ENCODE data around the gene SLC15A1. TPM values are rescaled to one million over a fixed set of nuclear protein-coding genes. Genes with fewer than 3 reads are reported as not detected.

SLC15A1 gene
- total RNA-seq, 1 donor from 2014 or later = not detected

DNA sequence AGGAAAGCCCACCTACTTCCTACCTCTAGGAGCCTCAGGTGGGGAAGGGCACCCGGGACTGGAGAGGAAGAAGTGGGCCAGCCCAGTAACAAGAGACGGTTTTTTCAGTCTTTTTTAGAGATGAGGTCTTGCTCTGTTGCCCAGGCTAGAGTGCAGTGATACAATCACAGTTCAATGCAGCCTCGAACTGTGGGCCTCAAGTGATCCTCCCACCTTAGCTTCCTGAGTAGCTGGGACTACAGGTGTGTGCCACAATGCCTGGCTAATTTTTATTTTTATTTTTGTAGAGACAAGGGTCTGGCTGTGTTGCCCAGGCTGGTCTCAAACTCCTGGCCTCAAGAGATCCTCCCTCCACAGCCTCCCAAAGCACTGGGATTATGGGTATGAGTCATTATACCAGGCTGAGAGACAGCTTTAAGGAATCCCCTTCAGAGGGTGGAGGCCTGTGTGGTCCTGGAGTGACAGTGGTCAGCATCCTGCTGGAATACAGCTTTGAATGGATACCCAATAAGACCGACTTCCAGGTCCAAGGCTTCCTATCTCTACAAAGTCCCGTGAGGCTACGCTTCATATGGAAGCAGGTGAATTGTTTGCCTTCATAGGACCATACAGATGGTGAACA lies 63.0 kb downstream of the SLC15A1 start:
- Histone ChIP-seq H3K27me3 (no peaks in the 10 kb centered on the region), H3K27ac (no peak overlapping the region), H3K36me3 (no peaks in the 10 kb centered on the region), H3K4me1 (no peaks in the 10 kb centered on the region), H3K4me3 (no peak overlapping the region), H3K9me3 (no peaks in the 10 kb centered on the region)
- ATAC-seq (no peak), DNase-seq (no peak)
- intact Hi-C loops (cut with DNase I) = no loop called here
- TF ChIP-seq, protein P1, sequence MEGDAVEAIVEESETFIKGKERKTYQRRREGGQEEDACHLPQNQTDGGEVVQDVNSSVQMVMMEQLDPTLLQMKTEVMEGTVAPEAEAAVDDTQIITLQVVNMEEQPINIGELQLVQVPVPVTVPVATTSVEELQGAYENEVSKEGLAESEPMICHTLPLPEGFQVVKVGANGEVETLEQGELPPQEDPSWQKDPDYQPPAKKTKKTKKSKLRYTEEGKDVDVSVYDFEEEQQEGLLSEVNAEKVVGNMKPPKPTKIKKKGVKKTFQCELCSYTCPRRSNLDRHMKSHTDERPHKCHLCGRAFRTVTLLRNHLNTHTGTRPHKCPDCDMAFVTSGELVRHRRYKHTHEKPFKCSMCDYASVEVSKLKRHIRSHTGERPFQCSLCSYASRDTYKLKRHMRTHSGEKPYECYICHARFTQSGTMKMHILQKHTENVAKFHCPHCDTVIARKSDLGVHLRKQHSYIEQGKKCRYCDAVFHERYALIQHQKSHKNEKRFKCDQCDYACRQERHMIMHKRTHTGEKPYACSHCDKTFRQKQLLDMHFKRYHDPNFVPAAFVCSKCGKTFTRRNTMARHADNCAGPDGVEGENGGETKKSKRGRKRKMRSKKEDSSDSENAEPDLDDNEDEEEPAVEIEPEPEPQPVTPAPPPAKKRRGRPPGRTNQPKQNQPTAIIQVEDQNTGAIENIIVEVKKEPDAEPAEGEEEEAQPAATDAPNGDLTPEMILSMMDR (IDR thresholded peaks at IDR 0.05) = no peak

DNA sequence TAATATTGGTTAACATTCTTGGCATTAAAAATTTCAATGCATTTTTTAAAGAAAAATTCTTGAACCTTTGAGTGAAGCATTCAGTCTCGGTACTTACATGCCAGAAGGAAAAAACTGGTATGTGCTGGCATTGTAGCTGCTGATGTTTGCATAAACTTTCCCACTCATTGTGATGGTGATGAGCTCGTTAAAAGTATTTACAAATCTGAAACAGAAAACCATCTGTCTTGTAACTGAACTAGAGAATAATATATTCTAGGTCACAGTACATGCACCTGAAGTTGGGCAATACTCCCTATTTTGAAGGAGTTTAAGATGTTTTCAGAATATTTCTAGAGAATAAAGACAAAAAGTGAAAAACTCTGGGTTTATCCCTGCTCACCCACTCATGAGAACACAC lies 64.1 kb downstream of the SLC15A1 start:
- DNase-seq = no peak

DNA sequence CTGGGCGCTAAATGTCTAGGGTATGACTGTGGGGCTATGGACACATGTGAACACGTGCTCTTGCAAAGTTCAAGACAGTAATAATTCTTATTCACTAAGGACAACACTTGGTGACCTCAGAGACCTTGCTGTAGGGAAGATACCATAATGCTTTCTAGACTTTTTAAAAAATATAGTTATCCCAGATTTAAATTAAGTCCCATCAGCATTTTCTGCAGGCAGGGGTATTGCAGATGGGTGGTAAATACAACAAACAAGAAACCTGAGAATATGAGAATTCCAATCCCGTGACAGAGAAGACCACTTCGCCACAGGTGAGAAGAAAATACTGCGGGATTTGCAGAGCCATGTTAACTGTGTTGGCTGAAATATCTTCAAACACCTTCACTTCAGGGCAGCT lies 65.2 kb downstream of the SLC15A1 start:
- no peak for ATAC-seq
- H3K36me3 ChIP-seq = no peaks in the 10 kb centered on the region
- DNase-seq = no peak
- intact Hi-C loops (cut with DNase I) = no loop called here
- H3K27me3 ChIP-seq = no peaks in the 10 kb centered on the region
- H3K27ac ChIP-seq = no peak overlapping the region
- TF ChIP-seq, protein P1 (IDR thresholded peaks at IDR 0.05) = no peak
- H3K4me3 ChIP-seq = no peak overlapping the region
- no peaks in the 10 kb centered on the region for H3K9me3 ChIP-seq
- no peaks in the 10 kb centered on the region for H3K4me1 ChIP-seq

More for the DNA sequence above, 64.1 kb downstream of the SLC15A1 start:
- TF ChIP-seq, protein P1 (IDR thresholded peaks at IDR 0.05) = no peak
- no peaks in the 10 kb centered on the region for H3K27me3 ChIP-seq
- intact Hi-C loops (cut with DNase I) = no loop called here
- no peaks in the 10 kb centered on the region for H3K36me3 ChIP-seq
- H3K4me3 ChIP-seq = no peak overlapping the region
- no peaks in the 10 kb centered on the region for H3K4me1 ChIP-seq
- H3K9me3 ChIP-seq = no peaks in the 10 kb centered on the region
- H3K27ac ChIP-seq = no peak overlapping the region
- ATAC-seq = no peak

DNA sequence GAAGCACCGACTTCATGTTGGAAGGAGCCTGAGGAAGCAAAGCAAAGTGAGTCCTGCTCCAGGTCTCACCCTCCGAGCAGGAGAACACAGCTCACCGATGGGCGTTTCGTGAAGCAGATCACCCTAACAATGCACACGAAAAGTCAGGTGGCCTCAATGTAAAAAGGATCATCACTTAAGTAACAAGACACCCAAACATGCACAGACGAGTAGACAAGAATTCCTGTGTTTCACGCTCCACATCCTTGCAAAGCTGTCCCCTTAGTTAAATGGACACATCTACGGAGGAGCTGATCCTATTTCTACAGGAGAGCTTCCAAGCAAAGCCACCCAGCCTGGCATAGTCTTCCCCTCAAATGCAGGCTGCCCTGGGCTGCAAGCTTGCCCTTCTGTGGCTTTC lies 66.2 kb downstream of the SLC15A1 start:
- intact Hi-C loops (cut with DNase I) = no loop called here
- H3K9me3 ChIP-seq = no peaks in the 10 kb centered on the region
- no peak overlapping the region for H3K4me3 ChIP-seq
- DNase-seq (no peak), ATAC-seq (no peak)
- H3K36me3 ChIP-seq = no peaks in the 10 kb centered on the region
- TF ChIP-seq, protein P1 (IDR thresholded peaks at IDR 0.05) = no peak
- H3K27ac ChIP-seq = no peak overlapping the region
- H3K4me1 ChIP-seq = no peaks in the 10 kb centered on the region
- H3K27me3 ChIP-seq = no peaks in the 10 kb centered on the region

DNA sequence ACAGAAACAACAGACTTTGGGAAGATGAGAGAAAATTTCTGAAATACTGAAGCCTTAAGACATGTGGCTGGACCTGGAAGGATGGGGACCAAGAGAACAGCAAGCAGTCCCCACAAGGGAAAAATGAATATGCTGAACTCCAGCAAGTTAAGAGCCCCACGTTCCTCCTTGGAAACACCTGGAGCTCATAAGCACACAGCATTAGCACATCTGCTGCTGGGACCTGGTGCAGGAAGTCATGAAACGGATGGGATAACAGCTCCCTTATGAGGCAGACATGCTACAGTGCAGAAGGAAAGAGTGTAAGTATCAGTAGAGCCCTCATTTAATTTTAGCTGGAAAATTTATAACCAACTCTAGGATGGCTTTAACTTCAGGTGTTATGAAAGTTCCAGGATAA lies 67.3 kb downstream of the SLC15A1 start:
- no peak for DNase-seq
- ATAC-seq = no peak
- intact Hi-C loops (cut with DNase I) = no loop called here

More for the DNA sequence above, 67.3 kb downstream of the SLC15A1 start:
- Histone ChIP-seq H3K36me3 (no peaks in the 10 kb centered on the region), H3K4me1 (no peaks in the 10 kb centered on the region), H3K4me3 (no peak overlapping the region), H3K9me3 (no peaks in the 10 kb centered on the region), H3K27ac (no peak overlapping the region), H3K27me3 (no peaks in the 10 kb centered on the region)
- TF ChIP-seq, protein P1 (IDR thresholded peaks at IDR 0.05) = no peak

Measured in upper lobe of right lung (tissue), 1 donor.